Smooth muscle cell (in vitro differentiated cells): Measurements from ENCODE around the gene SDHC. TPM values are rescaled to one million over a fixed set of nuclear protein-coding genes. Genes with fewer than 3 reads are reported as not detected.
A peak's percentile ranks its signal among the peaks of the same experiment; 100 is the strongest.
"Not testable (repeated sequence)": the region's sequence is repeated elsewhere in the genome, so short reads cannot be mapped to it uniquely, and the experiment has no call there.

Source experiments
- DNase-seq: peaks from one replicate; lab custom pipeline; 2025; ENCODE audit not compliant: unreplicated experiment; lab: John Stamatoyannopoulos, UW
- H2AFZ ChIP-seq: fragments of 200-600 bp; sonication (generic); 2 replicates; pipeline ENCODE4 v1.6.0; 2016; ENCODE audit warnings: antibody characterized with exemption, low read depth, mild to moderate bottlenecking
- H3F3A ChIP-seq: fragments of 200-600 bp; sonication (generic); 2 replicates; pipeline ENCODE4 v1.6.0; 2017; ENCODE audit warnings: antibody characterized with exemption, low read depth
- H3K27ac ChIP-seq: fragments of 200-600 bp; sonication (generic); 2 replicates; pipeline ENCODE4 v1.5.1; 2016; ENCODE audit warnings: low read depth, mild to moderate bottlenecking
- H3K27me3 ChIP-seq: fragments of 200-600 bp; sonication (generic); 2 replicates; pipeline ENCODE4 v1.6.1; 2016; ENCODE audit warnings: low read depth, mild to moderate bottlenecking
- H3K36me3 ChIP-seq: fragments of 200-600 bp; sonication (generic); 2 replicates; pipeline ENCODE4 v1.5.1; 2016; ENCODE audit warnings: low read depth
- H3K4me1 ChIP-seq: fragments of 200-600 bp; sonication (generic); 2 replicates; pipeline ENCODE4 v1.5.1; 2016; ENCODE audit warnings: low read depth
- H3K4me2 ChIP-seq: fragments of 200-600 bp; sonication (generic); 2 replicates; pipeline ENCODE4 v1.6.0; 2016; ENCODE audit warnings: mild to moderate bottlenecking
- H3K4me3 ChIP-seq: fragments of 200-600 bp; sonication (generic); 2 replicates; pipeline ENCODE4 v1.5.1; 2016; ENCODE audit warnings: mild to moderate bottlenecking
- H3K79me2 ChIP-seq: fragments of 200-600 bp; sonication (generic); 2 replicates; pipeline ENCODE4 v1.6.0; 2016; ENCODE audit warnings: low read depth, mild to moderate bottlenecking
- H3K9ac ChIP-seq: fragments of 200-600 bp; sonication (generic); 2 replicates; pipeline ENCODE4 v1.6.0; 2016; ENCODE audit warnings: low read depth
- H3K9me3 ChIP-seq: fragments of 200-600 bp; sonication (generic); replicated peaks from 2 replicates; pipeline ENCODE4 v1.5.1; 2016; ENCODE audit warnings: low read depth
- H4K20me1 ChIP-seq: fragments of 200-600 bp; sonication (generic); 2 replicates; pipeline ENCODE4 v1.6.0; 2016; ENCODE audit warnings: low read depth
- CTCF ChIP-seq: fragments of 200-600 bp; sonication (generic); IDR thresholded peaks from 2 replicates; pipeline ENCODE4 v1.5.1; 2017; ENCODE audit warnings: borderline replicate concordance, mild to moderate bottlenecking, antibody characterized with exemption; ENCODE audit not compliant: insufficient read depth, poor library complexity, severe bottlenecking
- WGBS: methylation state at CpG from one replicate; pipeline ENCODE4 v1.1.7; 2016; ENCODE audit warnings: low lambda C conversion rate; 5-methylcytosine and 5-hydroxymethylcytosine counted together
- polyA plus RNA-seq: library from polyadenylated mRNA; unstranded; fragments of >200 nt; fragmentation: Nextera tagmentation; extraction: Ambion mirVana; gene quantifications from 2 replicates; pipeline ENCODE4 v1.2.1, GENCODE V29; 2016
- total RNA-seq: library from RNA; depleted of rRNA; stranded (reverse); fragments of >200 nt; gene quantifications from 2 replicates; pipeline ENCODE4 v1.2.3, GENCODE V29; 2014

SDHC gene
- total and polyA plus RNA-seq, 2 experiments from 2014 or later: 179 to 342 TPM

- H3K79me2 ChIP-seq: no peaks in the 10 kb centered on the region
- no peak overlapping the region for H3K9ac ChIP-seq
- H4K20me1 ChIP-seq: no peaks in the 10 kb centered on the region
- no peaks in the 10 kb centered on the region for H3K27me3 ChIP-seq
- H3K36me3 ChIP-seq: no peaks in the 10 kb centered on the region
- no peak overlapping the region for H3K4me3 ChIP-seq
- DNase-seq: no peak
- H3F3A ChIP-seq: no peaks in the 10 kb centered on the region
- no peak overlapping the region for H3K4me2 ChIP-seq
- no peaks in the 10 kb centered on the region for H3K9me3 ChIP-seq
- no peak overlapping the region for H3K27ac ChIP-seq
- no peak overlapping the region for H2AFZ ChIP-seq
- no peaks in the 10 kb centered on the region for H3K4me1 ChIP-seq
- no peak for TF ChIP-seq CTCF
These were observed 79.0 kb downstream of the SDHC start for GRCh38 chr1:161393151-161393550.

- not testable (repeated sequence) for H3K9ac ChIP-seq, H3K36me3 ChIP-seq, H2AFZ ChIP-seq, H4K20me1 ChIP-seq, H3K27me3 ChIP-seq, H3K9me3 ChIP-seq, H3K79me2 ChIP-seq, H3K4me1 ChIP-seq, H3K4me3 ChIP-seq, DNase-seq, H3K4me2 ChIP-seq, H3K27ac ChIP-seq
- H3F3A ChIP-seq: peaks cover 13% of the 10 kb centered on the region
- WGBS: 95% methylated on average over 8 of the region's 8 CpGs
These were observed 82.9 kb downstream of the SDHC start for GRCh38 chr1:161397038-161397437.

DNA sequence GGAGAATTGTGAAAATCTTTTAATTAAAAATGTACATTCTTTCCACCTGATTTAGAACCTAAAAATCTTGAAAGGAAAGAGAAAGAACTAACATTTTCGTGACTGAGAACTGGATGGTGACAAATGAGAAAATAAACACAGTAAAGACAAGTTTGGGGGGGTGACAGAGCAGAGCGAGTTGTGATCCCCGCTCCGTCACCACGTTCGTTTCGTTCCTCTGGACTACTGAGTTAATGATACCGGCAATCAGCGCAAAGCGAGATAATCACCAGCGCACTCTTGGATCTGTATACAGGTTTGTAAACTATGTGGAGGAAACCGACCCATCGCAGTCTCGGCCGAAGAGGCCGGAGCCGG lies 84.7 kb downstream of the SDHC start:
- H3K79me2 ChIP-seq: no peaks in the 10 kb centered on the region
- no peaks in the 10 kb centered on the region for H3K36me3 ChIP-seq
- H2AFZ ChIP-seq: peak overlapping the region; percentile 99
- no peaks in the 10 kb centered on the region for H3K9me3 ChIP-seq
- H3K4me3 ChIP-seq: peak overlapping the region; percentile 78
- 41% methylated on average over 17 of the region's 17 CpGs for WGBS
- H3K9ac ChIP-seq: peak overlapping the region; percentile 85
- no peak for DNase-seq
- no peaks in the 10 kb centered on the region for H4K20me1 ChIP-seq
- no peak for TF ChIP-seq CTCF
- peaks cover 13% of the 10 kb centered on the region for H3F3A ChIP-seq
- no peaks in the 10 kb centered on the region for H3K27me3 ChIP-seq
- H3K27ac ChIP-seq: peak overlapping the region; percentile 96
- H3K4me2 ChIP-seq: peak overlapping the region; percentile 95
- H3K4me1 ChIP-seq: peaks cover 5% of the 10 kb centered on the region

DNA sequence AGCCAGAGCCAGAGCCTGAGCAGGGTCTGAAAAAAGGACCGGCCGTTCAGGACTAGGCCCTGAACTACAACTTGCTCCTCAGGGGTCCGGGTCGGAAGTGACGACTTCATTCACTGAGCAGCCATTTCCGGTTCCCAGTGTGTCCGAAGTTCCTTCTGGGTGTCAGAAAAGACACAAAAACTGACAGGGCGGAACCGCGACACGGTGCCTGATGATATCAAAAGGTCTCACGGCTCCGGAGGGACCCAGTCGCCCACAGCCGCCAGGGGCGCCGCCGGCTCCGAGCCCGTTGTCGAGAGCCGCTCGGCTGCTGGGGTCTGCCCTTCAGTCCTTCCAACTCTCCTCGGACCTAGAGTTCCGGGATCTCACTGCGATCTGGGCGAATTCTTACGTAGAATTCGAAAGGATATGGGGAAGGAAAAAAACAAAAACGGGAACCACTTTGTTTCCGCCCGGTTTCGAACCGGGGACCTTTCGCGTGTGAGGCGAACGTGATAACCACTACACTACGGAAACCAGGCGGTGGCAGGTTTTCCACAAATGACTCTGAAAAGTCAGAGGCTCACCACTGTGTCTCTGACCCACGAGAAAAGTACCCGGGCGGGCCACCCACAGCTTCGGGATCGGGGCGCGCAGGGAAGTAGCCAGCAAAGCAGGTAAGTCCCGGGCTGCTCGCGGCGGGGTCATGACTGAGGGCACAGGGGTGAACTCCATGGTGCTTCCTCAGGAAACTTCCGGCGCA lies 85.2 kb downstream of the SDHC start:
- Histone ChIP-seq H2AFZ (peak overlapping the region; percentile 99), H3K9ac (peak overlapping the region; percentile 85), H3K27ac (peak overlapping the region; percentile 96), H3F3A (peaks cover 13% of the 10 kb centered on the region), H3K4me3 (peak overlapping the region; percentile 78), H3K4me2 (peak overlapping the region; percentile 95), H3K4me1 (peaks cover 5% of the 10 kb centered on the region), H3K79me2 (no peaks in the 10 kb centered on the region), H3K36me3 (no peaks in the 10 kb centered on the region), H4K20me1 (no peaks in the 10 kb centered on the region), H3K9me3 (no peaks in the 10 kb centered on the region), H3K27me3 (no peaks in the 10 kb centered on the region)
- under 1% methylated on average over 53 of the region's 53 CpGs for WGBS
- DNase-seq: peak; percentile 77
- TF ChIP-seq CTCF: peak; percentile 41
